Raji (cell line): Measurements from ENCODE around the gene SRSF7.

Experiments
- POLR2A ChIP-seq: IDR thresholded peaks from 2 replicates; pipeline ENCODE4 v1.6.1; 2011; ENCODE audit warnings: low read depth, low read length, control low read depth; ENCODE audit not compliant: insufficient read depth

The SRSF7 gene

GRCh38 chr2:38698467-38699003 is 52.6 kb downstream of the SRSF7 start:
- TF ChIP-seq POLR2A: no peak

DNA sequence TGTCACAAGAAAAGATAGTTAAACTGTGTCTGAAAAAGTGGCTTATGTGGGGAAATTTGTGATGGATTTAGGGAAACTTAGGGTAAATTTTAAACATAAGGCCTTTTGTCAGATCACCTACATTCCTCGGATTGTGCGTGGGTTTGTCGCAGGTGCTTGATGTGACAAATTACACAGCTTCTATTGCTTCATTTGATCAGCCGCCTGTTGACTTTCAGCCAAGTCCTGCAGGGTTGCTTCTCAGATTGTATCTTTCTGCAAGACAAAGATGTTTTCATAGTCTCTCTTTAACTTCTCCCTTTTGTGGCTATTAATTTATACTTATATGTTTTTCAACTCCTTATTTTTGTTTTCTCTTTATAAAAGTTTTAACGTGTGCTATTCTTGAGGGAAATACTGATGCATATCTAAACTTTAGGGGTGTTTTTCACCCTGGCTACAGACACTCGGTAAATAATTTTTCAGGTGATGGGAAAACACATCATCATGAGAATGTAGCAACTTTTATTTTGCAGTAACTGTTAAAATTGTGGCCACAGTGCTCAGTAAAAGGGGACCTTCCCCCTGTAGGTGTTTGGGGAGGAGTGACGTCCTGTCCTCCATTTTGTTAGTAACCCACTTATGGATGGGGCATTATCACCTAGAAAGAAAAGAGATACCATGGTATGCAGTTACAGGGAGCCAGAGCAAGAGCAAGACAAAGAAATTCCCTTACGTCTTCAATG is 53.9 kb downstream of the SRSF7 start:
- TF ChIP-seq POLR2A: no peak
